ENCODE data around the gene PRKN. TPM values are rescaled to one million over a fixed set of nuclear protein-coding genes. Genes with fewer than 3 reads are reported as not detected.
"Not testable (repeated sequence)": the region's sequence is repeated elsewhere in the genome, so short reads cannot be mapped to it uniquely, and the experiment has no call there.

Gene PRKN
- total and polyA plus RNA-seq, 9 of the 15 experiments (the other 6 are each of a cell fraction or from before 2014, with no cell fraction given) = 0.03 to 0.96 (median 0.15) TPM; not detected in 2

GRCh38 chr6:161331402-161332081 lies 1396.0 kb downstream of the PRKN start:
- CTCF ChIA-PET (ENCODE audit: low intra/inter-chr PET ratio); H3K9me3 ChIP-seq (replicated peaks; ENCODE audit: control insufficient read depth, insufficient read depth, low read depth, low read length); H3K27ac ChIP-seq (ENCODE audit: extremely low read depth, low read depth, low read length); H3K36me3 ChIP-seq (ENCODE audit: control insufficient read depth, insufficient read depth, low read length); in situ Hi-C loops (cut with MboI); H3K9me1 ChIP-seq (ENCODE audit: control insufficient read depth, insufficient read depth, low read length); intact Hi-C loops (cut with micrococcal nuclease); H3K4me1 ChIP-seq (replicated peaks in 1 of 2; ENCODE audit: control insufficient read depth in 2 of 2, insufficient read depth in 2 of 2, low read length in 2 of 2); DNase-seq (ENCODE audit: extremely low read depth in 1 of 4, low spot score in 3 of 4); H3K4me3 ChIP-seq; FAIRE-seq; BruUV-seq (replicated peaks); H3K9ac ChIP-seq (ENCODE audit: insufficient read depth in 1 of 2, low read depth in 2 of 2, low read length in 2 of 2); H3K79me2 ChIP-seq (ENCODE audit: control insufficient read depth, insufficient read depth, low read length); H4K20me1 ChIP-seq (replicated peaks; ENCODE audit: control insufficient read depth, insufficient read depth, low read length); H3K27me3 ChIP-seq (ENCODE audit: control insufficient read depth in 2 of 2, insufficient read depth in 2 of 2, low read length in 2 of 2); ATAC-seq; H3K4me2 ChIP-seq (ENCODE audit: insufficient read depth, low read length): not testable (repeated sequence)
- POLR2A ChIA-PET = interaction anchor here (2.9 kb wide), 1 partner anchor 13 kb away, joined by 11 read pairs; no protein-coding TSS in a partner anchor
- 47% methylated on average over 4 of the region's 4 CpGs for WGBS (ENCODE audit: insufficient coverage, low coverage, missing lambda C conversion rate)
- peak overlapping the region; percentile 9; the same call in 1 of the 2 replicates for H2AFZ ChIP-seq (ENCODE audit: low read depth, low read length)

GRCh38 chr6:161327360-161327953 lies 1400.1 kb downstream of the PRKN start:
- DNase-seq (ENCODE audit: extremely low read depth in 1 of 4, low spot score in 3 of 4) (no peak), ATAC-seq (no peak), FAIRE-seq (no peak)
- ChIA-PET POLR2A (no interaction called here), CTCF (ENCODE audit: low intra/inter-chr PET ratio) (no interaction called here)
- BruUV-seq (replicated peaks) = no TSS peak
- no peaks in the 10 kb centered on the region for H3K9me3 ChIP-seq (replicated peaks; ENCODE audit: control insufficient read depth, insufficient read depth, low read depth, low read length)
- TF ChIP-seq ERF (CRISPR knock-in tag; IDR thresholded peaks at IDR 0.05) (no peak), ZFP36 (IDR thresholded peaks at IDR 0.05; ENCODE audit: low read depth, low read length, partially characterized antibody) (peak; percentile 77)
- TF ChIP-seq, protein P1, sequence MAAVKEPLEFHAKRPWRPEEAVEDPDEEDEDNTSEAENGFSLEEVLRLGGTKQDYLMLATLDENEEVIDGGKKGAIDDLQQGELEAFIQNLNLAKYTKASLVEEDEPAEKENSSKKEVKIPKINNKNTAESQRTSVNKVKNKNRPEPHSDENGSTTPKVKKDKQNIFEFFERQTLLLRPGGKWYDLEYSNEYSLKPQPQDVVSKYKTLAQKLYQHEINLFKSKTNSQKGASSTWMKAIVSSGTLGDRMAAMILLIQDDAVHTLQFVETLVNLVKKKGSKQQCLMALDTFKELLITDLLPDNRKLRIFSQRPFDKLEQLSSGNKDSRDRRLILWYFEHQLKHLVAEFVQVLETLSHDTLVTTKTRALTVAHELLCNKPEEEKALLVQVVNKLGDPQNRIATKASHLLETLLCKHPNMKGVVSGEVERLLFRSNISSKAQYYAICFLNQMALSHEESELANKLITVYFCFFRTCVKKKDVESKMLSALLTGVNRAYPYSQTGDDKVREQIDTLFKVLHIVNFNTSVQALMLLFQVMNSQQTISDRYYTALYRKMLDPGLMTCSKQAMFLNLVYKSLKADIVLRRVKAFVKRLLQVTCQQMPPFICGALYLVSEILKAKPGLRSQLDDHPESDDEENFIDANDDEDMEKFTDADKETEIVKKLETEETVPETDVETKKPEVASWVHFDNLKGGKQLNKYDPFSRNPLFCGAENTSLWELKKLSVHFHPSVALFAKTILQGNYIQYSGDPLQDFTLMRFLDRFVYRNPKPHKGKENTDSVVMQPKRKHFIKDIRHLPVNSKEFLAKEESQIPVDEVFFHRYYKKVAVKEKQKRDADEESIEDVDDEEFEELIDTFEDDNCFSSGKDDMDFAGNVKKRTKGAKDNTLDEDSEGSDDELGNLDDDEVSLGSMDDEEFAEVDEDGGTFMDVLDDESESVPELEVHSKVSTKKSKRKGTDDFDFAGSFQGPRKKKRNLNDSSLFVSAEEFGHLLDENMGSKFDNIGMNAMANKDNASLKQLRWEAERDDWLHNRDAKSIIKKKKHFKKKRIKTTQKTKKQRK (IDR thresholded peaks at IDR 0.05; ENCODE audit: borderline replicate concordance, low read depth, low read length) = peak; percentile 47; the same call in 1 of the 2 replicates
- H3K4me2 ChIP-seq (ENCODE audit: insufficient read depth, low read length) = no peak overlapping the region
- no peaks in the 10 kb centered on the region for H4K20me1 ChIP-seq (replicated peaks; ENCODE audit: control insufficient read depth, insufficient read depth, low read length)
- no peak overlapping the region for H3K4me3 ChIP-seq
- H3K79me2 ChIP-seq (ENCODE audit: control insufficient read depth, insufficient read depth, low read length) = no peaks in the 10 kb centered on the region
- no peak overlapping the region for H3K27ac ChIP-seq (ENCODE audit: extremely low read depth, low read depth, low read length)
- no peak overlapping the region for H3K9ac ChIP-seq (ENCODE audit: insufficient read depth in 1 of 2, low read depth in 2 of 2, low read length in 2 of 2)
- no peak overlapping the region for H2AFZ ChIP-seq (ENCODE audit: low read depth, low read length)
- 51% methylated on average over 4 of the region's 4 CpGs for WGBS (ENCODE audit: insufficient coverage, low coverage, missing lambda C conversion rate)
- in situ Hi-C loops (cut with MboI) = no loop called here
- no peaks in the 10 kb centered on the region for H3K36me3 ChIP-seq (ENCODE audit: control insufficient read depth, insufficient read depth, low read length)
- intact Hi-C loops (cut with micrococcal nuclease) = no loop called here
- H3K9me1 ChIP-seq (ENCODE audit: control insufficient read depth, insufficient read depth, low read length) = no peaks in the 10 kb centered on the region
- H3K27me3 ChIP-seq (ENCODE audit: control insufficient read depth in 2 of 2, insufficient read depth in 2 of 2, low read length in 2 of 2) = no peaks in the 10 kb centered on the region
- H3K4me1 ChIP-seq (replicated peaks in 1 of 2; ENCODE audit: control insufficient read depth in 2 of 2, insufficient read depth in 2 of 2, low read length in 2 of 2) = no peaks in the 10 kb centered on the region
